HG02852 (cell line): ENCODE measurements around the gene SLC35A3.

Experiments used
- ATAC-seq: cut with Tn5 transposase; IDR thresholded peaks from one replicate; pipeline ENCODE4 v1.9.1; 2021; ENCODE audit warnings: mild to moderate bottlenecking, moderate library complexity; ENCODE audit not compliant: unreplicated experiment

The SLC35A3 gene

DNA sequence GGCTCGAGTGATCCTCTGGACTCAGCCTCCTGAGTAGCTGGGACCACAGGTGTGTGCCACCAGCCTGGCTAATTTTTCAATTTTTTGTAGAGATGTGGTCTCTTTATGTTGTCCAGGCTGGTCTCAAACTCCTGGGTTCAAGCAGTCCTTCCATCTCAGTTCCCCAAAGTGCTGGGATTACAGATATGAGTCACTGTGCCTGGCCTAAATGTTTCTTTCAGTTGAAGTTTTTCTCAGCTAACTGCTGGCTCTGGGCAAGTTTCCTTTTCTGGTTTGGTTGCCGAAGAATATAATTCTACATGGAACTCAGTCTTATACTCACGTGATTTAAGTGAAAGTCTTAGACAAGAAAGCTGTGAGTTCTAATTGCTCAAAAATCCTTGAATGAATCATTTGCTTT, 106.0 kb downstream of the SLC35A3 start:
- peak; percentile 52 for ATAC-seq

DNA sequence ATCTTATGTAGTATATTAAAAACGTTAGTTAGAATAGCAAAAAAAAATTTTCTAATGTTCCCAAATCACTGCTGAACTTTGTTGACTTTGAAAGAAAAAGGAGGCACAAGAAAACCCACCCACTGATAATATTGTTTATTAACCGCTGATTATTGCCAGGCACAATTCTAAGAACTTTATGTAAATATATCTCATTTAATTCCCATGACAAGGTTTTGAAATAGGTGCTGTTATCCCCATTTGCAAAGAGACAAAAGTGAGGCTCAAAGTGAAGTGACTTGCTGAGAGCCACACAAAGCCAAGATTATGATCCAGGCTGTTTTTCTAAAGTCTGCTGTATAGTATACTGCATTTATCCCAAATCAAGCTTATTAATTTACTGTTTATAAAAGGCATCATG, 106.5 kb downstream of the SLC35A3 start:
- peak; percentile 2 for ATAC-seq

DNA sequence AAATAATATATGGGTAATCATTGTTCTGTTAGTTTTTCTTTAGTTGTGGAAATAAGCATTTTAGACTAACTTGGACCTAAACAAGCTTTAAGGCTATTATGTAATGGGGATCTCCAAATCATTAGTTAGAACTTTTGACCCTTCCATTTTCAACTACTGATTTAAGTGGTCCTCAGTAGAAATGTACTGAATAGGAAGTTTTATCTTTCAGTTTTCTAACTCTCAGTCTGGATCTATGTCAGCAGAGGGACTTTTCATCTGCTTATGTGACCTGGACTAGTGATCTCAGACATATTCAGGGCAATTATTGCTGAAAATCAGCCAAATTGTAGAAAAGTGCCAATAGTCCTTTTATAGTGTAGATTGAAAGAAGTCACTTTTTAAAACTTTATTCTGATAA, 106.9 kb downstream of the SLC35A3 start:
- peak; percentile 81 for ATAC-seq

DNA sequence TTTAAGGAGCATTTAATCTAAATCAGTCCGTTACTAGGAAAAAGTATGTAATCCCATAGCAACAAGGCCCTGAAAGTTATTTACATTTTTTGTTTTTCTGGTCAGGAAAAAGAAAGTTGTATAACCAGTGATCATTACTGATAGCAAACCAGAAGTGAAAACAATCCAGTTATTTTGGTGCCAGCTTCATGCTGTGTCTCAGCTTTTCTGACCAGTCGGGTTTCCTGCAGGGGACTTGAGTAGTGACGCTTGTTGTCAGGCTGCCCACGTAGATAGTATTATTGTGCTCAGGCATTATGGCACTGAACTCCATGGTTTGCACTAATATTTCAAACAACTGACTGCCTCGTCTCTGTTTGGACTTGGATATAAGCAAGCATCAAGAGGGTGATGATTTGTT, 107.7 kb downstream of the SLC35A3 start:
- peak; percentile 54 for ATAC-seq

DNA sequence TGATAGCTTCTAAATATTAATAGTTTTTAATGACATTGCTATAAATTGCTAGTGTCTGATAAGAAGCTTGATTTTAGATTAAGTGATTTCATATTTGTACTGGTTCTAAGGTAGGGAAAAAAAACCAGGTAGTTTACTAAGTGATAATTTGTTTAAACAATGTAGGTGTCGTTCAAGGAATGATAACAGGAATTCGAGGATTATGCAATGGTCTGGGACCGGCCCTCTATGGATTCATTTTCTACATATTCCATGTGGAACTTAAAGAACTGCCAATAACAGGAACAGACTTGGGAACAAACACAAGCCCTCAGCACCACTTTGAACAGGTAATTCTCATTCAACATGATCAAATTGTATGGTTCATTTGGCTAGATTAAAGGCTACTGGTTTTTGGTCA, 110.5 kb downstream of the SLC35A3 start:
- no peak for ATAC-seq
